ENCODE measurements around the gene BDNF.
"Not testable (repeated sequence)": the region's sequence is repeated elsewhere in the genome, so short reads cannot be mapped to it uniquely, and the experiment has no call there.

BDNF gene

GRCh38 chr11:27705873-27706820 lies 5.9 kb upstream of the BDNF start:
- DNase-seq, result no peak

GRCh38 chr11:27703481-27703880 lies 3.2 kb upstream of the BDNF start:
- DNase-seq, result no peak

DNA sequence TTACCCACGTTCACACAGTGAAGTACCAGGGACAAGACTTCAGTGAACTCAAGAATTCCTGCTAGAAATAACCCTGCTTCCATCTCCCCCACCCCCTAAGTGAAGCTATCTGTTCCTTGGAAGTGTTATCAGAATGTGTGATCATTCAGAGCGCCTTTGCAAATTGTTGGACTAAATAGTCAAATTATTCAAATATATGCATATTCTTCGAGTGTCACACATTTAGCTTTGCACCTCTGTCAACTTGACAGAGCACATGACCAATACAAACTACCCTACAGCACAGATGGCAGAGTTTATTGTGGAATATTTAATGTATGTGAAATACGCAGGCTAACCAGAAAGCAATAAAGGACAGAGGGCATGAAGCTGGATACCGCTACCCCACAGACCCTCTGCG lies 2.6 kb upstream of the BDNF start:
- no peak for DNase-seq

DNA sequence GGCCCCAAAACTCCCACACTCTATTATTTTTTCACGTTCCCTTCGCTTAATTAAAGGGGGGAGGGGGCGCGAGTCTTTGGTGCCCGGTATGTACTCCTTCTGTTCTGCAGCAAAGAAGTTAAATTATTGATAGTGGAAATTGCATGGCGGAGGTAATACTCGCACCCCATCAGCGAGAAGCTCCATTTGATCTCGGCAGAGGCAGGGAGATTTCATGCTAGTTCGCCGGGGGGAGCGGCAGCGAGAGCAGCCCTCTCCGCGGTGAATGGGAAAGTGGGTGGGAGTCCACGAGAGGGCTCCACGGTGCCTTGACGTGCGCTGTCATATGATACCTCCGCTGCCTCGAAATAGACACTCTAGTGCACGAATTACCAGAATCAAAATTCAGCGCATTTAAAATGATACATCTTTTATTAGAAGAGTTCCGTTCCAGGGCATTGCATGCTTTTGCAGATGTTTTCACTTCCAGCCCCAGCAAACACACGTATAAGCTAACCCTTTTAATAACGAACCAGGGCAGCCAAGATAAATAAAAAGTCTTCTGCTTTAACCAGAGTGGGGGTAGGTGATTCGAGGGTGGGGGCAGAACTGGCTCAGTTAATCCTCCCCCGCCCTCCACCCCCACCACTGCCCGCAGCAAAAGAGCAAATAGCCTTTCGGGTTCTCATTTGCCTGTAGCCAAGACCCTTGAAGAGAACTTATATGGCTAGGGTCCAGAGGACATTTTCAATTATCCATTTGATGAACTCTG lies 1.3 kb upstream of the BDNF start:
- DNase-seq, result no peak

- no peak for DNase-seq
Observed at GRCh38 chr11:27699926-27700350, 317 bp downstream of the BDNF start.

DNA sequence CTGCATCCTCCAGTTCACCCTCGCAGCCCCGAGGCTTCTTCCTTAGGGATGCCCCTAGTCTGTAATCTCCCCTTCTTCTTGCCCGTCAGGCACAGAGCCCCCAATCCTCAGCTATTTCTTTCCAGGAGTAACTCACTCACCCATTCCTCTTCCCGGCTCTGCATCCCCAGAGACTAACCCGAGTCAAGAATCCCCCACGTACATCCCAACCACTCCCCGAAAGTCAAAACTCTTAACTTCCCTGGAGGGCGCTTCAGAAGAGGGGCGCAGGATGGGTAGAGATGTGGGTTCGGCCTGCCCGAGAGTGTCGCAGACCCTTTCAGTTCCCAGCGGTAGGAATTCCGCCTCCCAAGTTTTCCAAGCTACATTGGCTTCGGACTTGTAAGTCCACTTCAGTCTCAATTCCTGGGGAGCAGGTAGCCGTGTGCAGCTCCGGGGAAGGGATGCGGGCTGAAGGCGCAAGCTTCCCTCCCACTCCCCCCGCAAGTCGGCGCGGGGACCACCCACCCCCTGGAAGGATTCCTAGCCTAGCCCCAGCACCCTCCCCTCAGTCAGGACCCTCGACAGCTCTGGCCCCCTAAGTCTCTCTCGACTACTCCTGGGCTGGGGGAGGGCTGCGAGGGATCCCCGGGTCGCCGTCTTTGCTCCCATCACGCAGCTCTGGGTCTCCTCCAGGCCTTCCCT lies 871 bp downstream of the BDNF start:
- DNase-seq, result no peak

DNA sequence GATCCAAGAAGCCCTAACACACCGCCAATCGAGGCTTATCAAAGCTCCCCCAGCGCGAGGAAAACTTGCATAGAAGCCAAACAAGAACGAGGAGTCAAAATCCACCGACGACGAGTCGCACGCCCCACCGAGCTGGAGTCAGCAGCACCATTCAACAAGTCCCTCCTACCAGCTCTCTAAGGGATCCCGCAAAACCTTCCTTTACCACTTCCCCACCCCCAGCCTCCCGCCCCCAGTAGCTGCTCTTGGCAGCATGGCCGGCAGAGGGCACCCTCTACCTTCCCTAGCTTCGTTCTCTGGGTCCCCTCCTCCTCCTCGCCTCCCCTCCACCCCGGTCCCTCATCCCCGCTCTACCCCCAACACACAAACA lies 1.4 kb downstream of the BDNF start:
- DNase-seq, result peak; percentile 54

DNA sequence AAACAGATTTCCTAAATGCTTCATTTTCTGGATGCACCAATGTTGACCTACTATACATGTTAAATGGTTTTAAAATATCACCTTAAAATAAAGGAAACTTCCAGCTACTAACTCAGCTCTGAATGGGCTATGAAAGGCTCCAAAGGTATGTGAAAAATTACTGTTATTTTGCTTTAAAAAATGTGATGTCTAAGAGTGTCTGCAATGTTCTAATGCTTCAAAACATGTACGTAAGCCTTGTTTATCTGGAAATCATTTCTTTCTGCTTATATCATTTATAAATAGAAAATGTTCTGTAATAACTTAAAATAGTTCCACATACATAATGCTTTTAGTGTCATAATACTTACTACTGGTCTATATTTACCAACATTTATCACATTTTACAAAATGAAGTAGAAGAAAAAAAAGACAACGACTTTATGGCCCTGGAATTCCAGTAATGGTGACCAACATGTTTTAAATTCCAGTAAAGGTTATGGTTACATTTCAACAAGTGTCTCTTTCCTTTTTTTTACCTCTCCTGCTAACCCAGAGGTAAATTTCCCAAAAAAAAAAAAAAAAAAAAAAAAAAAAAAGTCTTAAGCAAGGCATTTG lies 2.5 kb downstream of the BDNF start:
- DNase-seq, result no peak

DNA sequence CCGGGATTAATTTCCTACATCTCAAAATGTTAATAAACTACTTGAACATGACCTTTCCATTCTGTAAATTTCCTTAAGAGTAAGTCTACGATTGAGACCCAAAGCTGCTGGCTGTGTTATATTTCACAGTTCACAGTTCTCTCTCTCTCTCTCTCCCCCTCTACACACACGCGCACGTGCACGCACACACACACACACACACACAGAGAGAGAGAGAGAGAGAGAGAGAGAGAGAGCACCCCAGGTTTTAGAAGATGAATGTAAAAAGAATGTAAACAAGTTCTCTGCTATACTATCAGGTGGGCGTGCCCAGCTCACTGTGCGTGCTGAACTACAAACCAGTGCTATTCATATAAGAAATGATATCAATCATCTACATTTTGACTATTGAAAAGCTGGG lies 3.3 kb downstream of the BDNF start:
- no peak for DNase-seq

DNA sequence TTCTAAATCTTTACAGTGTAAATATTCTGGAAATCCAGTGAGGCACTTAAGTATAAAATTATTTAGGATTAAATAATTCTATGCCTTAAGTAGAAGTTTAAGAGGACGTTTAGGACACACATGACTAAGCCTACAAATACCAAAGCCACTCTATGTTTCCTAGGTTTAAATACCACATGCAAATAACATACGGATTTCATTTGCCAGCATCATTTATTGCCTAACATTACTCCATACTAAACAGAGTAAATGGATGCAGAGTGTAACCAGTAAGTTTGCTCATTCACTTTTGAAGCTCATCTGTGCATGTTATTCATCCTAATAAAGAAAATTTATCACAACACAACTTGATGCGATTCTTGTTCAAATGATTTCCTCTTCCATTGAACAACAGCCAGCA lies 4.1 kb downstream of the BDNF start:
- no peak for DNase-seq

DNA sequence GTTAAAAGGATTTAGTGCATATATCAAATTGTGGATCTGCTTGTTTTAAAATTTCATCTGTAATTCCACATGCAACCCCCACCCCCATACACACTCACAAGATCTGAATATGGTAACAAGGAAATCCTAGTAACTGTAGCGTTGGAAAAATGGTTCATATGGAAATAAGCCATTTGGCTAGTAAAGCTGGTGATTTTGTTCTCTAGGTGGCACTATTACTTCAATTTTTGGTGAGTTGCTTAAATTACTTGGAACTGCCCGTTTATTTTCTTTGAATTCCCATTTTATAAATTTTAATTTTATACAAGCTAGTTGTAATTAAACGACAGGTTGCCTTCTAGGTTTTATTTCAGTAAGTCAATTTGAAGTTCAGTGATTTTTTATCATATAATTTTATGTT lies 5.3 kb downstream of the BDNF start:
- no peak for DNase-seq

- DNase-seq, result no peak
Observed at GRCh38 chr11:27693398-27693797, 6.9 kb downstream of the BDNF start.

GRCh38 chr11:27692781-27693180 lies 7.5 kb downstream of the BDNF start:
- no peak for DNase-seq

GRCh38 chr11:27688076-27688475 lies 12.2 kb downstream of the BDNF start:
- DNase-seq, result no peak

DNA sequence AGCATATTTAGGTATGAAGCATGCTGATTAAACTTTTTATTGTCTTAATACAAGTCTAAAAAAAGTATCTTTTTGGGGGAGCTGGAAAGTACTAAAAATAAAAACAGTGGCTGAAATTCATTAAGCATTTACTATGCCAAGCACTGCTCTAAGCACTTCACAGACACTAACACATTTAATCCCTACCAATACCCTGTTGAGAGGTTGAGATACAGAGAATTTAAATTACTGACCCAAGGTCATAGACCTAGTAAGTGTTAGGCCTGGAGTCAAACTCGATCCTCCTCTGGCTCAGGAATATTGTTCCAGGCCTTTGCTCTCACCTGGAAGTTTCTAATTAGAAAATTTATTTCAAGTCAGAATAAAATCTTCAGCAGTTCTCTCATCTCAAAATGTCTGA lies 18.6 kb downstream of the BDNF start:
- no peak for DNase-seq

DNA sequence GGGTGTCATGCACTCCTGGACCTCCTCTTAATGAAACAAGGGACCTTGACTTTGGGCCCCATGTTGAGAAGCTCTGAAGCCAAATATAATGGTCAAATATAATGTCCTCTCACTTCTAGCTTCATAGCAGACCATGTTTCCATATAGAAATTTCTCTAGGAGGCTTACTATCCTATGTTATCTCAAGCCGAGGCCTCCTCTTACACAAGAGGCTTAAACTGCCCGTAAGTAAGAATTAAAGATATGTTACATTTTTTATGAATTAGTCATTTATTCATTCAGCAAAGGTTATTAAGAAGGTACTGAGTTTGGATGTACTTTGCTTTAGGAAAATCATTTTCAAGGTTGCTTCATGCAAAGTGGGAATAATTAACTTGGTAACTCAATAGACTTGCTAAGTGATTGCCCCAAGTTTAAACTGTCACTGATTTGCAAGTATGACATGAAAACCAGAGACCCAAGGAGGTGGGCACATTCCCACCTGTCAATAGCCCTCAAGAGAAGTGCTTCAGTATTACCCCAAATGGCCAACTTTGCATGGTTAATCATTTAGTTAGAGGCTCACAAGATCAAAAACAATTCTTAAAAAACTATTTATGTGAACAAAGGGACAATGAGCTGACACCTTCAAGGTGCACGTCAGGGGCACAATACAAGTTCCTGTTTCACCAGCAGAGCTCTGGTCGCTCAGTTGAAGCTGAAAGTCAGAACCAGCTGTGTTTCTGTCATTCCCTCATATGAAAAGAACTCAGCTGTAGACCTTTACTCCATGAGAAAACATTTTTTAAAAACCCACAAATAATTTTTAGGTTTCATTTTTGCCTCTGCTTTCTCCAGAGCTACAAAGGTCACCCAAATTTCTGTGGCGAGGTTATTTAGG lies 20.9 kb downstream of the BDNF start:
- no peak for DNase-seq

DNA sequence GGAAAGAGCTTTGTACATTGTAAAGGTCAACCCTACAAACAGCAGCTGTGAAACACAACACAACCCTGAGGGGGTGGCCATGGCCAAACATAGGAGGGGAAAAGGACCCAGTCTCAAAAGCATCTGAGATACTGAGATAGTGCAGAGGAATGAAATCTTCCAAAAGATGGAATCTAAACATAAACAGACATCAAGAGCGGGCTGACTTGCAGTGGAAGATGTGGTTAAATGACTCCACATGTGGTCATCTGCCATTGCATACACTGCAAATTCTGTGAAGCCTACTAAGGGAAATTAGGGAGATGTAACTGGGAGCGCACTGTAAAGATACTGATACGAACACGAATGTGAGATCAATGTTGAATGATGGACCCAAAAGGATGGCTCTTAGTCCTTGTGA lies 22.0 kb downstream of the BDNF start:
- DNase-seq, result no peak

DNA sequence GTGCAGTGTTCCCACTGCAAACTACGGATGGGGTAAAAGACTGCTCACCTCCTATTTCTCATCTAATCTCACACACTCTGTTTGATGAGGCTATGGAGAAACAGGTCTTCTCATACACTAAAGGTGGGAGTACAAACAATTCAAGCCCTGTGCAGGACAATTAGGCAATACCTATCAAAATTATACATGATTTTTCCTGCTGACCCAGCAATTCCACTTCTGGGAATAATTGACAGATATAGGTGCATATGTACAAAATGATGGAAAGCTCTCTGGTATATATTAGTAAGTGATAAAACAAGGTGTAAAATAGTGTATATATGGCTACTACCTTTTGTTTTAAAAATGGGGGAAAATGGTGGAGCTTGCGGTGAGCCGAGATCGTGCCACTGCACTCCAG lies 23.1 kb downstream of the BDNF start:
- DNase-seq, result no peak

DNA sequence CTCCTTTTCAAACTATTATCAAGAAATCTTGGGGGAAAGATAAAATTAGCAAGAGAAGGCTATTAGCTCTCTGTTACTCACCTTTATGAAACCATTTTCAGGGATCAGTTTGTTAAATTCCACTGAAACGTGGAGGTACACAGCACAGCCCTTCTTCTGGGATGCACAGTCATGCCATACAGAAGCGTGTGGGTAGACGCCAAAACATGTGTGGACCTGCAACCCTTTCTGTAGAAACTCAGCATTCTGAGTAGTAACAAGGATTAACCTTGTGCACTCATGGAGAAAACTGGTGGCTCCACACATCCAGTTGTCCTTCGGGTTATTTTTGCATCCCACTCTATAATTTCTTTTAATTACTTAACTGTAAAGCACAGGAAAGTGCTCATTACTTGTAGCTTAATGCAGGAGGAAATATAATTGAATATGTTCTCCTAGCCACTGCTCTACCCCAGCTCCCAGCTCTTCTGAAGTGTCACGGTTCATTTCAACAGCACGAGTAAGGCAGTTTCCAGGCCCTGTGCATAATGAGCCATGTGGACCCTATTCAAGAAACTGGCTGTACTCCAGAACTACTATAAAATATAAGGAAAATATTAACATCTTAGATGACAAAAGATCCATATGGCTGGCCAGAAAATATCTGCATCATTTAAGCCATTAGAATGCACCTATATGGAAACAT lies 26.1 kb downstream of the BDNF start:
- DNase-seq, result no peak

DNA sequence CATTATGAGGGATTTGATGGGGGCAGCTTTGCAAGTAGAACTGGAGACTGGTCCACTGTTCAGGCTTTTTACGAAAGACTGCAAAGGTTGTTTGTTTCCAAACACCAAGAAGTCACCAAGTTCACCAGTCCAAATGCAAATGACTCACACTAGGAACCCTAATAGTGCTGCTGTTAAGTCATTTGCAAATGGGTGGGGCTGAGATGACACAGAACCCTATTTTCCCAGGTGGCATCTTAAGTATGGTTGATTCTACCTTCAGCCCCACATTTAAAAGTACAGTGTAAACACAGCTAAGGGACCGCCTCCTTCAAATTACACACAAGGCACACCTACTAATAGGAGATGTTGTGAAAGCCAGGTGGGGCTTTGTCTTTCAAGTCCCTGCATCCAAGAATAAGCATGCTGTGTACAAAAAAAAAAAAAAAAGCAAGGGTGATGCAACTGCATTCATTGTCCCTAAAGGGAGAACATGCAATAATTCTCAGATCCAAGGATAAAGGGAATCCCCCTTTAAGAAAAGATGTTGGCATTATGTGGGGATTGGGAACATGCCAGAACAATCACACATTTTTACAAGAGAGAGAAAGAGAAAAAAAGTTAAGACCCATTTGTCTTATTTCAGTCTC lies 27.3 kb downstream of the BDNF start:
- no peak for DNase-seq

DNA sequence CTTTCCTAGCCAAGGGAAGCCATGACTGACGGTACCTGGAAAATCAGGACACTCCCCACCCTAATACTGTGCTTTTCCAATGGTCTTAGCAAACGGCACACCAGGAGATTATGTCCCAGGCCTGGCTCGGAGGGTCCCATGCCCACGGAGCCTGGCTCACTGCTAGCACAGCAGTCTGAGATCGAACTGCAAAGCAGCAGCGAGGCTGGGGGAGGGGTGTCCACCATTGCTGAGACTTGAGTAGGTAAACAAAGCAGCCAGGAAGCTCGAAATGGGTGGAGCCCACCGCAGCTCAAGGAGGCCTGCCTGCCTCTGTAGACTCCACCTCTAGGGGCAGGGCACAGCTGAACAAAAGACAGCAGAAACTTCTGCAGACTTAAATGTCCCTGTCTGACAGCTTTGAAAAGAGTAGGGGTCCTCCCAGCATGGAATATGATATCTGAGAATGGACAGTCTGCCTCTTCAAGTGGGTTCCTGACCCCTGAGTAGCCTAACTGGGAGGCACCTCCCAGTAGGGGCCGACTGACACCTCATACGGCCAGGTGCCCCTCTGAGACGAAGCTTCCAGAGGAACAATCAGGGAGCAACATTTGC lies 34.6 kb downstream of the BDNF start:
- DNase-seq, result not testable (repeated sequence)

Data from NCI-H2029 (cell line).